Mucosa of rectum (tissue), 2 donors: ENCODE results near the gene BTBD9.

Experiments
- H3K27ac ChIP-seq, 2 donors: one replicate each; pipeline ENCODE4 v1.7.0; 2013; ENCODE audit warnings: inconsistent platforms in 2 of 2, low read depth in 2 of 2, low read length in 2 of 2
- H3K27me3 ChIP-seq, 2 donors: one replicate each; pipeline ENCODE4 v1.7.0; 2013; ENCODE audit warnings: low read length in 2 of 2; ENCODE audit not compliant: control insufficient read depth in 2 of 2, insufficient read depth in 2 of 2
- H3K36me3 ChIP-seq, 2 donors: one replicate each; pipeline ENCODE4 v1.7.0; 2013; ENCODE audit warnings: low read length in 2 of 2; ENCODE audit not compliant: control insufficient read depth in 2 of 2, insufficient read depth in 2 of 2
- H3K4me1 ChIP-seq, 2 donors: one replicate each; pipeline ENCODE4 v1.7.0; 2013; ENCODE audit warnings: low read length in 2 of 2, mild to moderate bottlenecking in 1 of 2; ENCODE audit not compliant: control insufficient read depth in 2 of 2, insufficient read depth in 2 of 2
- H3K4me3 ChIP-seq, 2 donors: one replicate each; pipeline ENCODE4 v1.7.0; 2013; ENCODE audit warnings: low read length in 2 of 2
- H3K9ac ChIP-seq, 2 donors: one replicate each; pipeline ENCODE4 v1.7.0; 2013; ENCODE audit warnings: low read length in 2 of 2, low read depth in 1 of 2, mild to moderate bottlenecking in 1 of 2
- H3K9me3 ChIP-seq, 2 donors: one replicate each; pipeline ENCODE4 v1.7.0; 2013; ENCODE audit warnings: low read length in 2 of 2; ENCODE audit not compliant: control insufficient read depth in 2 of 2
- donor health status: healthy.
- donor health status: Normal muscosa, but diverticular disease.

BTBD9 gene

DNA sequence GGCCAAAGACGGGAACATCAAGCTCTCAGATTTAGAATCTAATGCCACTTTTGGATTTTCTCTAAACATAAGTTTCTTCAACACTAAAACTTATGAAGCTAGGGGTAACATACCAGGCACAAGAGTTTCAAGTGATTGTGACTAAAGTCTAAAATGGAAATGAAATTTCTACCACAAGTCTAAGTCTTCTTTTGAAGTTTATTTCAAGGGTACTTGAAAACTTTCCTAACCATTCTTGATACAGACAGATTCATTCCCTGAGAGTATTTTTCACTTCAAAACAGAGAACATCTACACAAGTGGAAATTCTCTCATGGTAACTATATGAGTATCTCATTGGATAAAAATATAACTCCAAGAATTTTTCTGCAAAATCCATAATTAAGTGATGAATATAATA, 56.2 kb downstream of the BTBD9 start:
- Histone ChIP-seq H3K4me3 (no peak overlapping the region), H3K36me3 (peaks cover 3 to 5% of the 10 kb centered on the region in 2 donors), H3K9me3 (no peaks in the 10 kb centered on the region), H3K27me3 (no peaks in the 10 kb centered on the region), H3K27ac (no peak overlapping the region), H3K9ac (no peak overlapping the region), H3K4me1 (no peaks in the 10 kb centered on the region)

GRCh38 chr6:38580030-38580429, 59.7 kb downstream of the BTBD9 start:
- H3K4me1 ChIP-seq = no peaks in the 10 kb centered on the region
- no peaks in the 10 kb centered on the region for H3K9me3 ChIP-seq
- H3K27ac ChIP-seq = no peak overlapping the region
- H3K27me3 ChIP-seq = no peaks in the 10 kb centered on the region
- H3K36me3 ChIP-seq = peaks cover 10 to 12% of the 10 kb centered on the region in 2 donors
- H3K9ac ChIP-seq = no peak overlapping the region
- H3K4me3 ChIP-seq = no peak overlapping the region

- no peak overlapping the region for H3K4me3 ChIP-seq
- no peaks in the 10 kb centered on the region for H3K27me3 ChIP-seq
- no peak overlapping the region for H3K27ac ChIP-seq
Measured at GRCh38 chr6:38579010-38579628, 60.6 kb downstream of the BTBD9 start.

GRCh38 chr6:38578075-38578474, 61.7 kb downstream of the BTBD9 start:
- Histone ChIP-seq H3K27me3 (no peaks in the 10 kb centered on the region), H3K4me3 (no peak overlapping the region), H3K4me1 (no peaks in the 10 kb centered on the region), H3K27ac (no peak overlapping the region), H3K9me3 (no peaks in the 10 kb centered on the region), H3K9ac (no peak overlapping the region), H3K36me3 (peaks cover 10 to 12% of the 10 kb centered on the region in 2 donors)

More at GRCh38 chr6:38579010-38579628, 60.6 kb downstream of the BTBD9 start:
- H3K36me3 ChIP-seq = peaks cover 10 to 12% of the 10 kb centered on the region in 2 donors
- H3K9me3 ChIP-seq = no peaks in the 10 kb centered on the region
- no peaks in the 10 kb centered on the region for H3K4me1 ChIP-seq
- no peak overlapping the region for H3K9ac ChIP-seq

GRCh38 chr6:38577492-38577891, 62.2 kb downstream of the BTBD9 start:
- H3K4me1 ChIP-seq = no peaks in the 10 kb centered on the region
- H3K27me3 ChIP-seq = no peaks in the 10 kb centered on the region
- peaks cover 10 to 12% of the 10 kb centered on the region in 2 donors for H3K36me3 ChIP-seq
- no peak overlapping the region for H3K4me3 ChIP-seq
- H3K27ac ChIP-seq = no peak overlapping the region
- no peak overlapping the region for H3K9ac ChIP-seq
- H3K9me3 ChIP-seq = no peaks in the 10 kb centered on the region

DNA sequence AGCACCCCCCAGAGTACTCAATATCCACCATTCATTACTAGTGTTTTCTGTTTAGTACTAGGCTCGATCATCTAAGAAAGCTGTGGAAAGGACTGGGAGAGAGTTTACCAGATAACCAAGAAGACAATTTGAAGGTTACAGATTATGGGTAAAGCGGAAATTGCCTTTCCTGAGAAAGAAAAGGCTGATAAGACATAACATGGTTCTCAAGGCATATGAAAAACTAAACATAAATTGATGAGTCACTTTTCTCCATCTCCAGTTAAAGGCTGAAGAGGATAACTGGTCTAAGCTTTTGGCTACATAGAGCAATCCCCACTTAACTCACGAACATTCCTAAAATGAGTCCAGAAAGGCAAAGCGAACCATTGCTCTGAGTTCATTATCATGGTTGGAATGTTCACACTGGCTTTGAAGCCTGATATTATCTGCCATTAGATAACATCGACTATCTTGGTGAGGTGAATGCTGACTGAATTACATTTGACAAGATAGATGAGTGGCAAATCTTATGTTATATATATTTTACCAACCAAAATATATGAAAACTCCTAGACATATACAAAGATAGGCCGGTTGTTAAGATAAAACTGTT, 65.8 kb downstream of the BTBD9 start:
- no peaks in the 10 kb centered on the region for H3K4me1 ChIP-seq
- H3K27me3 ChIP-seq = no peaks in the 10 kb centered on the region
- H3K36me3 ChIP-seq = peaks cover 5 to 8% of the 10 kb centered on the region in 2 donors
- H3K4me3 ChIP-seq = no peak overlapping the region
- no peak overlapping the region for H3K27ac ChIP-seq
- no peaks in the 10 kb centered on the region for H3K9me3 ChIP-seq
- no peak overlapping the region for H3K9ac ChIP-seq

DNA sequence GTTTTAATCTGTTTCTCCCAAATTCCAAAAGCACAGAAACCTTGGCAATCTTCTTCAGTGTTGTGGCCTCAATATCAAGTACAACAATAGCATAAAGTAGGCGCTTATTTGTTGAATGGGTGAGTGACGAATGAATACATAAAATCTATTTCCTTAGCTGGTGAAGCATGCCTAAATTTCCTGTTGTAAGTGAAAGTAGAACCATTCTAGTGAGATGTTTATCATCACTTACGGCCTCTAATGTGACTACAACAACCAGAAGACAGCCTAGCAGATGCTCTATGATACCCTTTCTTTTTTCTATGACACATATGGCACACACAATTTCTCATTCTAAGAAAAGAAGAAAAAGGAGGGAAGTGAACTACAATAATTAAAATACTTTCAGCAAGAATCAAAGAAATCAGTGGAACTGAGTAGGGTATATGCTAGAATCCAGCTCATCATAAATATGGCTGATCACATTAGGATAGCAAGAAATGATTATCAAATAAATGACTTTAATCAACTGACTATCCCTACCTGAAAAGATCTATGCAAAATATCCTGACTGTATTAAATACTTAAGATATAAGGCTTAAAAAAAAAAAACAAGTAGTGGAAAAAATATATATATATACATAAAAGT, 67.4 kb downstream of the BTBD9 start:
- Histone ChIP-seq H3K36me3 (peaks cover 2 to 5% of the 10 kb centered on the region in 2 donors), H3K4me3 (no peak overlapping the region), H3K27me3 (no peaks in the 10 kb centered on the region), H3K9ac (no peak overlapping the region), H3K4me1 (no peaks in the 10 kb centered on the region), H3K27ac (peak overlapping the region in 1 of 2 donors; percentile 4), H3K9me3 (no peaks in the 10 kb centered on the region)

DNA sequence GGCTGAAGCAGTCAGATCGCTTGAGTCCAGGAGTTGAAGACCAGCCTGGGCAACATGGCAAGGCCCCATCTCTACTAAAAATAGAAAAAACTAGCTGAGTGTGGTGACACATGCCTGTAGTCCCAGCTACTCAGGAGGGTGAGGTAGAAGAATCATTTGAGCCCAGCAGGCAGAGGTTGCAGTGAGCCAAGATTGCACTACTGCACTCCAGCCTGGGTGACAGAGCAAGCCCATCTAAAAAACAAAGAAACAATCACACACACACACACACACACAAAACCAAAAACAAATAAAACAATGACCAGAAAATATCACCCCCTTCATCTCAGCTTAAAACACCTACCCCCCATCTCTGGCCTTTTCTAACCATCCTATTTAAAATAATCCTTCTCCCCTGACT, 68.0 kb downstream of the BTBD9 start:
- Histone ChIP-seq H3K27ac (peak overlapping the region in 1 of 2 donors; percentile 4), H3K36me3 (peaks cover 0 to 2% of the 10 kb centered on the region in 2 donors), H3K4me1 (no peaks in the 10 kb centered on the region), H3K27me3 (no peaks in the 10 kb centered on the region), H3K9me3 (no peaks in the 10 kb centered on the region), H3K9ac (no peak overlapping the region), H3K4me3 (no peak overlapping the region)

DNA sequence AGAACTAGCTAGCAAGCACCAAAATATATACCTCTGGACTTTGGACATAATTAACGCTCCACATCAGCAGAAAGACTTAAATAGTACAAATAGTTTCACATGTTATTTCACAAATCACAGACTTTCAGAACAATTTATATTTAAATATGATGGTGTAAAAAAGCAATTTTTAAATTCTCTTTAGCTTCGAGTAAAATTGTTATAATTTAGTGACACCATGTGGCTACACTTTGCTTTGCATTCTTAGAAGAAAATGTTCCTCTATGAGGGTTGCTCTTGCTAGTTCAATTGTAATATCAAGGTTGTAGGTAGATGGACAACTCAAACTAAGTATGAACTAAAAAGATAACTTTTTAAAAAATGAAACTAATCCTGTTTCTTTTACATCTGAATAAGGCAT, 69.0 kb downstream of the BTBD9 start:
- Histone ChIP-seq H3K27me3 (no peaks in the 10 kb centered on the region), H3K4me1 (no peaks in the 10 kb centered on the region), H3K36me3 (no peaks in the 10 kb centered on the region), H3K27ac (no peak overlapping the region), H3K9ac (no peak overlapping the region), H3K9me3 (no peaks in the 10 kb centered on the region), H3K4me3 (no peak overlapping the region)

DNA sequence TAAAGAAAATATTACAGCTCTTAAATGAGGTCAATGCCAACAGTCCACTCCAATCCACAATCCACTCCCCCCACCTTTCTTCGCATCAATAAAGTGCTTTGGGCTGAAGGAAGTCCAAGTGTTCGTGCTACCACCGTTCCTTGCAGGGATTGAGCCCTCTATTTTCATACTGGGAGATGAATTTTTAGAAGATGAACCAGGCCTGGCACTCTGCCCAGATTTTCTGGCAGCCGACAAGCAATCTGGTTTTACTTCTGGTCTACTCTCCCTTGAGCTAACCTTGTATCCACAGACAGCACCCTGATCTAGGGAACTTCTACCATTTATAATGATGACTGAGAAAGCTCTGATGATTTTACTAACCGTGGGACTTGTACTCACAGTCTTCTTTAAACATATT, 72.3 kb downstream of the BTBD9 start:
- no peak overlapping the region for H3K4me3 ChIP-seq
- H3K27ac ChIP-seq = no peak overlapping the region
- no peak overlapping the region for H3K9ac ChIP-seq
- H3K9me3 ChIP-seq = no peaks in the 10 kb centered on the region
- no peaks in the 10 kb centered on the region for H3K4me1 ChIP-seq
- H3K36me3 ChIP-seq = no peaks in the 10 kb centered on the region
- H3K27me3 ChIP-seq = no peaks in the 10 kb centered on the region
